Measurements from ENCODE around the gene GVQW3.

GVQW3 gene

DNA sequence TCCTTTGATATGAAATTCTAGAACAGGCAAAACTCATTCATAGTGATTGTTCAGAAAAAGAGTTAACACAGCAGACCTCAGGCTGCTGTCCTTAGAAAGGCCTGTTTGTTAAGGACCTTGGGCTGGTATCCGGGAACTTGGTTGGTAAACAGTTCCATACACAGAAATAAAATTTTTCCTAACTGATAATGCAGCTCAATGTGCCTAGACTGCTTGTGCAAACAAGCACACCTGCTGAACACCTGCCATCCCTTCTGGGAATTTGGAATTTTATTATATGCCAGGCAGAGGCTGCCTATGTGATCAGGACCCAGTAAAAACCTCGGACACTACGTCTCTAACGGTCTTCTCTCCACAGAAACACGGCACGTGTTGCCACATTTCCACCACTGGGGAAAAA lies 11.7 kb upstream of the GVQW3 start:
- no peak overlapping the region for H3K27ac Mint-ChIP-seq

DNA sequence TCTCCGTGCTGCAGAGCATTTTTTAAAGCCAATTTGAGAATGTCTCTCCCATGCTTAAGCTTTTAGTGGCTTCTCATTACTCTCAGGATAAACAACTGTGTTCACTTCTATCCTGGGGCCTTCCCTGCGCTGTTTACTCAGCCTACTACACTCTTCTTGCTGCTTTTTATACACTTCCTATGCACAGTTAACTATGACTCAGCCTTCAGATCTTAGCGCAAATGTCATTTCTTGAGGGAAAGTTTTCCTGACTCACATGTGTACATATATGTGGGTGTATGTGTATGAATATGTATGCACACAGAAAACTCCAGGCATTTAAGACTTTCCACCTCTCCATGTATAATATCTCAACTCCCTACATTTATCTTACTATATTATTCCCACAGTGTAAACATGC lies 10.0 kb upstream of the GVQW3 start:
- Mint-ChIP-seq H3K9me3 (no peaks in the 10 kb centered on the region), H3K27me3 (no peaks in the 10 kb centered on the region), H3K36me3 (ENCODE audit: low read depth) (peaks cover 10% of the 10 kb centered on the region), H3K27ac (peak overlapping the region; percentile 82), H3K4me3 (peak overlapping the region; percentile 13), H3K4me1 (ENCODE audit: low read depth) (peaks cover 73% of the 10 kb centered on the region)
- DNase-seq = no peak

More for the DNA sequence above, 11.7 kb upstream of the GVQW3 start:
- no peak overlapping the region for H3K4me3 Mint-ChIP-seq
- H3K27me3 Mint-ChIP-seq = no peaks in the 10 kb centered on the region
- H3K36me3 Mint-ChIP-seq (ENCODE audit: low read depth) = peaks cover 28% of the 10 kb centered on the region
- H3K9me3 Mint-ChIP-seq = no peaks in the 10 kb centered on the region
- DNase-seq = no peak
- H3K4me1 Mint-ChIP-seq (ENCODE audit: low read depth) = peaks cover 65% of the 10 kb centered on the region

DNA sequence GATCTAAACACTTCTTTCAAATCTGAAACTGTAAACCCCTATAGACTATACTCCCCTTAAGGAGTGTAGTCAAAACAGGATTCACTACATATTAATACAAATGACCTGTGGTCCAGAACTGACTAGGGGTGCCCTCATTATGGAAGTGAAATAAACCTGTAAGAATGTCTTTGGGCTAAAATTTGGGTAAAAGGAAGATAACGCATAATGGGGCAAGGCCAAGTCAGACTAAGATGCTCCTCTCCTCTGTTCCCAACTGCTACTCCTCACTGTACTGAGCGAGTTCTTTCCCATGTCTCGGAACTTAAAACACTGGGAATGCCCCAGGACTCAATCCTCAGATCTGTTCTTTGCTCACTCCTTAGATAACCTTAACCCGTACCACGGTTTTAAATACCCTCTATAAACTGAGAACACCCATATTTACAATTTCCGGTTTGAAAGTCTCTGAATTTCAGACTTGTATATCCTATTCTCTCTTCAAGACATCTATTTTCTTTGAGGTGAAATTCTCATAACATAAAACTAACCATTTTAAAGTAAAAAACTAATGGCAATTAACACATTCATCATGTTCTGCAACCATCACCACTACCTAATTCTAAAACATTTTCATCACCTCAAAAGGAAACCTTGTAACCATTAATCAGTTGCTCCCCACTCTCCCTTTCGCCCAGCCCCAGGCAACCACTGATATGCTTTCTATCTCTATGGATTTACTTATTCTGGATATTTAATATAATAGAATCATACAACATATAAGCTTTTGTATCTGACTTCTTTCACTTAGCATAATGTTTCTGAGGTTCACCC lies 4.2 kb upstream of the GVQW3 start:
- Mint-ChIP-seq H3K4me3 (peak overlapping the region; percentile 4), H3K27ac (peak overlapping the region; percentile 55), H3K36me3 (ENCODE audit: low read depth) (peaks cover 23% of the 10 kb centered on the region), H3K9me3 (no peaks in the 10 kb centered on the region), H3K4me1 (ENCODE audit: low read depth) (peaks cover 78% of the 10 kb centered on the region), H3K27me3 (no peaks in the 10 kb centered on the region)
- DNase-seq = no peak

DNA sequence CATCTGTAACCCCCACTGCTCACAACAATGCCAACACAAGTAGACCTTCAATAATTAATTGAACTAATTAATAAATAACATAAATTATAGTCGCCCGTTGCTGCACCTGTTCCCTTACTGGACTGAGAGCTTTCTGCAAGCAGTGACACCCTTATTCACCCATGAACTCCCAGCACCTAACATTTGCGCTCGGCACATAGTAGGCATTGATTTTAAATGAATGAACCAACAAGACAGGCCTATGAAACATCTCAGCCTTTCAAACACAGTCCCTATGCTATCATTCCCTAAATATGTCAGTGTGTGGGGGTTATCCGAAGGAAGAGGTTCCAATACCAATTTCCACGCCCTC lies 1.3 kb upstream of the GVQW3 start:
- no peak for DNase-seq
- Mint-ChIP-seq H3K36me3 (ENCODE audit: low read depth) (peaks cover 18% of the 10 kb centered on the region), H3K9me3 (no peaks in the 10 kb centered on the region), H3K27me3 (no peaks in the 10 kb centered on the region), H3K4me3 (peak overlapping the region; percentile 88), H3K27ac (peak overlapping the region; percentile 94), H3K4me1 (ENCODE audit: low read depth) (peaks cover 75% of the 10 kb centered on the region)

DNA sequence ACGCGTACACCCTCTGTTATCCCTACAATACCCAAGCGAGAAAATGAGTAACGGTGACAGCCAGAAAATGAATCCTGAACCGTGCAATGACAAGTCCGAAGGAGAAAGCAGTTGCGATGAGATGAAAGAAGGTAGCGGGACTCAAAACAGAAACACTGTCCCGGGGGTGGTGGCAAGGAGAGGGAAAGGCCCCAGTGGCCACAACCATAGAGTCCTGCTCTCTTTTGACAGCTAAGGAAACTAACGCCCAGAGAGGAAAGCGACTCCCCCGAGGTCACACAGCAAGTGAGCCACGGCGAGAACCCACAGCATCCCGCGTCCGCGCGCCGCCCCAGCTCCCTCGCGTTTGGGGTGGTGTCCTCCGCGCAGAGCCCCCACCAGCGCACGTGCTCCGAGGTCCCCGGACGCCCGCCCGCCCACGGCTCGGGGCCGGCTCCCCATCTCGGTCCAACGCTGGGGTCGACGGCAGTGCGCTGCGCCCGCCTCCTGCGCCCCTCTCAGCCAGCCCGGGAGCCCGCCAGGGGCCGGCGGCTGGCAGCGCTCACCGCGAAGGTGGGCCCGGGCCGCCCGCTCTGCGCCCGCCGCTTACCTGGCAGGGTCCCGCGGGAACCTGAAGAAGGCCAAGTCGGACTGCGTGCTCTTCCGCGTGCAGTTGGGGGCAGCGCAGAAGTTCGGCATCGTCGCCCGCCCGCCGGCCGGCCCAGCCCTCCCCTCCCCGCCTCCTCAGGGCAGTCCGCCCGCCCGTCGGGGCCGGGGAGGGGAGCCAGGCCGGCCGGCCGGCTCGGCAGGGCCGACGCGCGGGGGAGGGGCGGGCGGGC lies 755 bp upstream of the GVQW3 start:
- peak; percentile 79 for DNase-seq
- peaks cover 20% of the 10 kb centered on the region for H3K36me3 Mint-ChIP-seq (ENCODE audit: low read depth)
- peak overlapping the region; percentile 94 for H3K27ac Mint-ChIP-seq

DNA sequence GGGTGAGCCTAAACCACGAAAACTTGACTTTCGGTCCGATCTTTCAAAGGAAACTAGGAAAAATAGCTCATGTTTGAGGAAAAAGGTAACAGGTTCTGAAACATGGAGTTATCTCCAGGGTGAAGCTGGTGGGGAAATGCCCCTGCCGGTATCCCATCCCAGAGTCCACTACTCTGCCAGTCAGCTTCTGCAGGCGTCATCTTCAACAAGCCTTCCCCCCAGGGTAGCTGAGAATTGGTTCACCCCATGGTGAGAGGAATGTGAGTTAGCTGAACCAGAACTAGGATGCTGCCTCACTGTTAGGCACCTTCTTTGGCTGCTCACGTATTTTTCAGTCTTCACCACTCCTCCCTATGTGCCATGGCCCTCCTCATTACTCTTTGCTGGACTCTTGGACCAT lies 1.1 kb downstream of the GVQW3 start:
- no peak overlapping the region for H3K27ac Mint-ChIP-seq
- H3K36me3 Mint-ChIP-seq (ENCODE audit: low read depth) = peaks cover 21% of the 10 kb centered on the region
- no peak for DNase-seq
- H3K4me1 Mint-ChIP-seq (ENCODE audit: low read depth) = peaks cover 58% of the 10 kb centered on the region
- H3K4me3 Mint-ChIP-seq = peak overlapping the region; percentile 91
- H3K27me3 Mint-ChIP-seq = no peaks in the 10 kb centered on the region
- no peaks in the 10 kb centered on the region for H3K9me3 Mint-ChIP-seq

More for the DNA sequence above, 755 bp upstream of the GVQW3 start:
- no peaks in the 10 kb centered on the region for H3K27me3 Mint-ChIP-seq
- H3K4me3 Mint-ChIP-seq = peak overlapping the region; percentile 88
- H3K9me3 Mint-ChIP-seq = no peaks in the 10 kb centered on the region
- peaks cover 72% of the 10 kb centered on the region for H3K4me1 Mint-ChIP-seq (ENCODE audit: low read depth)

DNA sequence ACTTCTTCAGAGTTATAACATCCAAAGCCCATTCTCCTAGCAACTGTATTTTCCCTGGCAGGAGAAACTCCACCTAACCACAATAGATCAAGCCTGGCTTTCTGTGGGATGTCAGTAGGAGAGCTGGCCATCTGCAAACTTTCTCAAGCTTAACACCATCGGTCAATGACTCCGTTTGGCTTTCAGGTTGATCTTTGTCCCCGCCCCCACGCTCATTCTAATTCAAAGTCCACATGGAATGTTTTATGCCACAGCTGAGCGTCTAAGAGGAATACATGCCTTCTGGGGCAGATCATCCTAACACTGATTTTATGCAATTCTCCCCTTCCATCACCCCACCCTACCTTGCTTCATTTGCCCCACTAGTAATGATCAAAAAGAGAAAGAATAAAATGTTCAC lies 4.8 kb downstream of the GVQW3 start:
- peaks cover 13% of the 10 kb centered on the region for H3K36me3 Mint-ChIP-seq (ENCODE audit: low read depth)
- peaks cover 31% of the 10 kb centered on the region for H3K4me1 Mint-ChIP-seq (ENCODE audit: low read depth)
- no peak overlapping the region for H3K4me3 Mint-ChIP-seq
- no peaks in the 10 kb centered on the region for H3K9me3 Mint-ChIP-seq
- no peak overlapping the region for H3K27ac Mint-ChIP-seq
- no peaks in the 10 kb centered on the region for H3K27me3 Mint-ChIP-seq
- DNase-seq = no peak

DNA sequence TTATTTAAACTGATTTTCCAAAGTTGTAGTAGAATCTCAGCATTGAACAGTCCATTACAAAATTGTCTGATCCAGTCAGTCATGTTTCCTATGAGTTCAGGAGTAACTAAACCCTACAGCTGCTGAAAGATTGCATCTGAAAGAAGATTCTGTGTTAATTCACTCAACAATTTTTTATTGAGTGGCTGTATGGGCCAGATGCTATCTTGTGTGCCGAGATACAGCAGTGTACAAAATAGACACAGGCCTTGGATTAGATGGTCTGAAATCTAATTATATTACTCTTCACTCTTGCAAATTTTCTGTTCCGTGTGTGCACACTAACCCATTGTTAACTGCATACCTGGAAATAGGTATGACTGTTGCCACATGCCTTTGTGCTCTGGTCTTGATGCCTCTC lies 7.3 kb downstream of the GVQW3 start:
- Mint-ChIP-seq H3K27ac (no peak overlapping the region), H3K36me3 (ENCODE audit: low read depth) (peaks cover 5% of the 10 kb centered on the region), H3K27me3 (no peaks in the 10 kb centered on the region), H3K4me3 (no peak overlapping the region), H3K4me1 (ENCODE audit: low read depth) (peaks cover 11% of the 10 kb centered on the region), H3K9me3 (no peaks in the 10 kb centered on the region)
- DNase-seq = no peak

DNA sequence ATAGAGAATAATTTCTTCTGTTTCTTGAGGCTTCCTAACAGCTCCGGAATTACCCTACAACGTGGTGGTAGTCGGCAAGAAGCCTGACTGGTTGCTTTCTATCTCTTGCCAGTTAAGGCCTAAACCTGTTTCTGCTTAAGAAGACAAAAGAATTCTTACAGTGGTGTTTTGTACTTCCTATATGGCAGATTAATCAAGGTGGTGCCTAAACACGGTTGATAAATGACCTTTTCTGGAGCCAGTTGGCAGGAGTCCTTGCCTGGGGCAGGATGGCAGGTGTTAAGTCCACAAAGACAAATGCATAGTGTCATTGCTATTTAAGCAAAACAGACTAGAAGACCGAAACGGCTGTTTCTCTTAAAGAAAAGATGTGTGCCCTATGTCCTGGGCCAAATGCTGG lies 9.9 kb downstream of the GVQW3 start:
- no peak overlapping the region for H3K27ac Mint-ChIP-seq
- H3K36me3 Mint-ChIP-seq (ENCODE audit: low read depth) = no peaks in the 10 kb centered on the region
- H3K4me1 Mint-ChIP-seq (ENCODE audit: low read depth) = peaks cover 1% of the 10 kb centered on the region
- no peak for DNase-seq
- H3K4me3 Mint-ChIP-seq = no peak overlapping the region
- no peaks in the 10 kb centered on the region for H3K27me3 Mint-ChIP-seq
- no peaks in the 10 kb centered on the region for H3K9me3 Mint-ChIP-seq

DNA sequence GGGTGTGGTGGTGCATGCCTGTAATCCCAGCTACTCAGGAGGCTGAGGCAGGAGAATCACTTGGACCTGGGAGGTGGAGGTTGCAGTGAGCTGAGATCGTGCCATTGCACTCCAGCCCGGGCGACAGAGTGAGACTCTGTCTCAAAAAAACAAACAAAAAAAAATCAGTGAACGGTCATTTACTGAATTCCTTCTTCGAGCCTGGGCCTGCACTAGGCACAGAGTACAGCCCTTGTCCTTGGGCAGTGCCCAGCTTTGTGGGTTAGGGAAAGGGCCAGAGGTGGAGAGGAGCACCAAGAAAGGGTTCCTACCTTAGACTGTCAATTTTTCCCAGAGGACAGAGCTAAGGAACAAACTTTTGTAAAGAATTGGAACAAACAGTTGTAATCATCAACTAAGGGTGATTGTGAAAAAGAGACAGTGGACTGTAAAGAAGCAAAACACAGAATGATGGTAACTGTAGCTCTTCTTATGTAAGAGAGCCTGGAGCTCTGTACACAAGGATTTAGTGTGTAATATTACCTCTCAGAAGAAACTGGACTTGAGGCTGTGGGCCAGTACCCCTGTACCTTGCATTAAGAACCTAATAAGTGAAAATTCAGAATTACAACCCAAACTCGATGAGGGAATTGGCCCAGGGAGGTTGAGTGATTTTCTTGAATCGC lies 10.8 kb downstream of the GVQW3 start:
- no peak overlapping the region for H3K4me3 Mint-ChIP-seq
- H3K9me3 Mint-ChIP-seq = no peaks in the 10 kb centered on the region
- H3K27me3 Mint-ChIP-seq = no peaks in the 10 kb centered on the region
- no peaks in the 10 kb centered on the region for H3K4me1 Mint-ChIP-seq (ENCODE audit: low read depth)
- DNase-seq = no peak
- H3K27ac Mint-ChIP-seq = no peak overlapping the region
- H3K36me3 Mint-ChIP-seq (ENCODE audit: low read depth) = no peaks in the 10 kb centered on the region

DNA sequence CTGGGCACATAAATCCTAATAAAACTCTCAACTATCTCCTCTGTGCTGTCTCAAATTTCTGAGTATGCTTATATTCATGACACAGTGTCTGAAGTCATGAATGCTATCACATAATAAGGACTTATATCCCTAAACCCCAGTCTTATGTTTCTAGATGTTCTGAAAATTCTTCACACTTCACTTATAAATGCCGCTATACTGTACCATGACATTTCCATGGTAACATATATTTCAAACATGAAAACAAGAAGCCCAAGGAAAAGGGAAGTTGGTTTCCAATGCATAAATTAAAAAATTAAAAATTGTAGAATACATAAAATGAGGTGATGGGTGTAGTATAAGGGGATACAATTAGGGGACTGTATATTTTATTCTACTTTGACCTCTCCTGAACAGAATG lies 11.7 kb downstream of the GVQW3 start:
- no peak for DNase-seq
- H3K27ac Mint-ChIP-seq = no peak overlapping the region
- no peaks in the 10 kb centered on the region for H3K4me1 Mint-ChIP-seq (ENCODE audit: low read depth)
- H3K9me3 Mint-ChIP-seq = no peaks in the 10 kb centered on the region
- no peak overlapping the region for H3K4me3 Mint-ChIP-seq
- no peaks in the 10 kb centered on the region for H3K36me3 Mint-ChIP-seq (ENCODE audit: low read depth)
- H3K27me3 Mint-ChIP-seq = no peaks in the 10 kb centered on the region

DNA sequence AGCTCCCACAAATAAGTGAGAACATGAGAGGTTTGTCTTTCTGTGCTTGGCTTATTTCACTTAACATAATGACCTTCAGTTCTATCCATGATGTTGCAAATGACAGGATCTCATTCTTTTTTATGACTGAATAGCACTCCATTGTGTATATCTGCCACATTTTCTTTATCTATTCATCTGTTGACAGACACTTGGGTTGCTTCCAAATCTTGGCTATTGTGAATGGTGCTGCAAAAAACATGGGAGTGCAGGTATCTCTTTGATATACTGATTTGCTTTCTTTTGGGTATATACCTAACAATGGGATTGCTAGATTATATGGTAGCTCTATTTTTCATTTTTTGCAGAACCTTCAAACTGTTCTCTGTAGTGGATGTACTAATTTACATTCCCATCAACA lies 13.3 kb downstream of the GVQW3 start:
- Mint-ChIP-seq H3K4me1 (ENCODE audit: low read depth) (no peaks in the 10 kb centered on the region), H3K27ac (no peak overlapping the region), H3K36me3 (ENCODE audit: low read depth) (no peaks in the 10 kb centered on the region), H3K4me3 (no peak overlapping the region), H3K27me3 (no peaks in the 10 kb centered on the region), H3K9me3 (no peaks in the 10 kb centered on the region)
- no peak for DNase-seq

DNA sequence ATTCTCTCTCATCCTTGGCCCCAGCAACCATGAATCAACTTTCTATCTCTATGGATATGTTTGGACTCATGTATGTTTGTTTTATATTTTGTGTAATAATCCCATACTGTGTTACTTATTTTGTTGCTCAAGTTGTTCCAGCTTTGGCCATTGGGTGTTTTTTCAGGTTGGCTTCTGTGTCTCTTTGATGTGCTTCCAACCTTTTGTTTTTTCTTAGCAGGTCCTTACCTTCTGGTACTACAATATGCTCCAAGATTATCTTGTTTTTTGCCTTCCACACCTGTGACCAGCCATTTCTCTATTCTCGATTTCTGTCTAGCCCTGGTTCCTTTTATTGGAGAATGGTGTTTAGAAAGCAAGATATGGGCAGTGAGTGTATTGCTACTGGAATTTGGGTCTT lies 14.2 kb downstream of the GVQW3 start:
- Mint-ChIP-seq H3K9me3 (no peaks in the 10 kb centered on the region), H3K36me3 (ENCODE audit: low read depth) (no peaks in the 10 kb centered on the region), H3K4me3 (no peak overlapping the region), H3K4me1 (ENCODE audit: low read depth) (no peaks in the 10 kb centered on the region), H3K27ac (no peak overlapping the region), H3K27me3 (no peaks in the 10 kb centered on the region)
- no peak for DNase-seq

DNA sequence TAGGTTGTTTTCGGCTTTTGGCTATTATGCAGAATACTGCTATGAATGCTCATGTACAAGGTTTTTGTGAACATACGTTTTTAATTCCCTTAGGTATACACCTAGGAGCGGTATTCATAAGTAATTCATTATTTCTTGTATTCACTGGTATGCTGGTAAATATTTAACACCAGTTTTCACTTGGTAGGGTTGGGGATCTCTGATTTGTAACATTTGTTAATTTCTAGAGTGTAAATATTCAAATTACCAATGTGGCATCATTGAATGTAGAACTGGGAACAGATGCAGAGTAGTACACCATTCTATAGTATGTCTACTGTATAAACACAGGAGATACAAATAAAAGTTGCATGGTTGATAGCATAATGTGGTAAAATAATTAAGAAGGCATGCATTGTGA lies 16.3 kb downstream of the GVQW3 start:
- no peak for DNase-seq
- H3K4me1 Mint-ChIP-seq (ENCODE audit: low read depth) = no peaks in the 10 kb centered on the region
- no peak overlapping the region for H3K27ac Mint-ChIP-seq
- H3K36me3 Mint-ChIP-seq (ENCODE audit: low read depth) = no peaks in the 10 kb centered on the region
- H3K9me3 Mint-ChIP-seq = no peaks in the 10 kb centered on the region
- H3K4me3 Mint-ChIP-seq = no peak overlapping the region
- no peaks in the 10 kb centered on the region for H3K27me3 Mint-ChIP-seq

DNA sequence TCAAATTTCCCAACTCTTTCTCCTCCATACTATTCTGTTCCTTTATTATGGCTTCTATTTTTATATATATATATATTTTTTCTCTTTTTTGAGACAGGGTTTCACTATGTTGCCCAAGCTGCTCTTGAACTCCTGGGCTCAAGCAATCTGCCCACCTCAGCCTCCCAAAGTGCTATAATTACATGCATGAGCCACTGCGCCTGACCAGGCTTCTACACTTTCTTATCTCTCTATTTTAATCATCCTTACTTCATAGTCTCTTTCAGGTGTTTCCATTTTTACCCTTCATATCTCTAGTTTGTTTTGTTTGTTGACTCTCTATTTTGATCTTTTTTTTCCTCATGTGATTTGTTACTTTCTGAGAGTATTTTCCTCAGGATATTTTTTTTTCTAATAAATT lies 19.8 kb downstream of the GVQW3 start:
- no peaks in the 10 kb centered on the region for H3K27me3 Mint-ChIP-seq
- H3K9me3 Mint-ChIP-seq = no peaks in the 10 kb centered on the region
- no peak overlapping the region for H3K27ac Mint-ChIP-seq
- no peaks in the 10 kb centered on the region for H3K36me3 Mint-ChIP-seq (ENCODE audit: low read depth)
- no peak overlapping the region for H3K4me3 Mint-ChIP-seq
- H3K4me1 Mint-ChIP-seq (ENCODE audit: low read depth) = no peaks in the 10 kb centered on the region
- DNase-seq = no peak
